ENCODE measurements around the gene DHX32.

DNA sequence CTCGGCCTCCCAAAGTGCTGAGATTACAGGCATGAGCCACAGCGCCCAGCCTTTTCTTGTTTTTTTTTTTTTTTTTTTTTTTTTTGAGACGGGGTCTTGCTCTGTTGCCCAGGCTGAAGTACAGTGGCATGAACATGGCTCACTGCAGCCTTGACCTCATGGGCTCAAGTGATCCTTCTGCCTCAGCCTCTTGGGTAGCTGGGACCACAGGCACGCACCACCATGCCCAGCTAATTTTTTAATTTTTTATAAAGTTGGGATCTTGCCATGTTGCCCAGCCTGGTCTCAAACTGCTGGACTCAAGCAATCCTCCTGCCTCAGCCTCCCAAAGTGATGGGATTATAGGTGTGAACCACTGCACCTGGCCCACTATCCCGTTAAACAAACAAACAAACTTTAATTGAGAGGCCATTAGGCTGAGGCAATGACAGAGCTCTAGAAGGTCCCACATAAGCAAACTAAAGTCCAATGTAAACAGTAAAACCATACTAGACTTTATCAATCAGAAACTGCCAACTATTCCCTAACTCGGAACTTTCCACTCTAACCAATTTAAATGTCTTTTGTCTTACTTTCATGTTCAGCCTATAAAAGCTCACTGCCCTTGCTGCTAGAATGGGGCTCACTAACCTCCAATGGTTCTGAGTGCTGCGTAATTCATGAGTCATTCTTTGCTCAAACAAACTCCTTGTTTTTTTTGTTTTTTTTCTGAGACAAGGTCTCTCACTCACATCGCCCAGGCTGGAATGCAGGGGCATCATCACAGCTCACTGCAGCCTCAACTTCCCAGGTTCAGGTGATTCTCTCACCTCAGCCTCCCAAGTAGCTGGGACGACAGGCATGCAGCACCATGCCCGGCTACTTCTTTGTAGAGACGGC, 1.9 kb downstream of the DHX32 start:
- TF ChIP-seq POLR2AphosphoS5 (IDR thresholded peaks at IDR 0.05; ENCODE audit: low read depth, low read length) = no peak
- no peak for TF ChIP-seq TAF1 (IDR thresholded peaks at IDR 0.05; ENCODE audit: borderline replicate concordance, insufficient read depth, low read length)
- TF ChIP-seq SIN3A (IDR thresholded peaks at IDR 0.05; ENCODE audit: borderline replicate concordance, insufficient read depth, low read length) = no peak
- no peak for TF ChIP-seq FOXP2 (optimal IDR thresholded peaks at IDR 0.05; ENCODE audit: borderline replicate concordance, extremely low read depth, extremely low read length, insufficient read depth)
- TF ChIP-seq, protein P1, sequence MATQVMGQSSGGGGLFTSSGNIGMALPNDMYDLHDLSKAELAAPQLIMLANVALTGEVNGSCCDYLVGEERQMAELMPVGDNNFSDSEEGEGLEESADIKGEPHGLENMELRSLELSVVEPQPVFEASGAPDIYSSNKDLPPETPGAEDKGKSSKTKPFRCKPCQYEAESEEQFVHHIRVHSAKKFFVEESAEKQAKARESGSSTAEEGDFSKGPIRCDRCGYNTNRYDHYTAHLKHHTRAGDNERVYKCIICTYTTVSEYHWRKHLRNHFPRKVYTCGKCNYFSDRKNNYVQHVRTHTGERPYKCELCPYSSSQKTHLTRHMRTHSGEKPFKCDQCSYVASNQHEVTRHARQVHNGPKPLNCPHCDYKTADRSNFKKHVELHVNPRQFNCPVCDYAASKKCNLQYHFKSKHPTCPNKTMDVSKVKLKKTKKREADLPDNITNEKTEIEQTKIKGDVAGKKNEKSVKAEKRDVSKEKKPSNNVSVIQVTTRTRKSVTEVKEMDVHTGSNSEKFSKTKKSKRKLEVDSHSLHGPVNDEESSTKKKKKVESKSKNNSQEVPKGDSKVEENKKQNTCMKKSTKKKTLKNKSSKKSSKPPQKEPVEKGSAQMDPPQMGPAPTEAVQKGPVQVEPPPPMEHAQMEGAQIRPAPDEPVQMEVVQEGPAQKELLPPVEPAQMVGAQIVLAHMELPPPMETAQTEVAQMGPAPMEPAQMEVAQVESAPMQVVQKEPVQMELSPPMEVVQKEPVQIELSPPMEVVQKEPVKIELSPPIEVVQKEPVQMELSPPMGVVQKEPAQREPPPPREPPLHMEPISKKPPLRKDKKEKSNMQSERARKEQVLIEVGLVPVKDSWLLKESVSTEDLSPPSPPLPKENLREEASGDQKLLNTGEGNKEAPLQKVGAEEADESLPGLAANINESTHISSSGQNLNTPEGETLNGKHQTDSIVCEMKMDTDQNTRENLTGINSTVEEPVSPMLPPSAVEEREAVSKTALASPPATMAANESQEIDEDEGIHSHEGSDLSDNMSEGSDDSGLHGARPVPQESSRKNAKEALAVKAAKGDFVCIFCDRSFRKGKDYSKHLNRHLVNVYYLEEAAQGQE (IDR thresholded peaks at IDR 0.05; ENCODE audit: insufficient read depth in 1 of 2, low read depth in 2 of 2, low read length in 2 of 2) = no peak

Measured in PFSK-1 (cell line).